GM23338 (cell line): ENCODE results near the gene FRAT1. TPM values are rescaled to one million over a fixed set of nuclear protein-coding genes. Genes with fewer than 3 reads are reported as not detected.

Experiments
- ATAC-seq: fragments of 200-7000 bp; cut with Tn5 transposase; 3 replicates; pipeline ENCODE4 v1.9.1; 2020
- DNase-seq: peaks from one replicate; pipeline ENCODE4 v3.0.0-alpha.2; 2015; ENCODE audit warnings: low spot score
- H2AFZ ChIP-seq: fragments of 200-600 bp; sonication (generic); 2 replicates; pipeline ENCODE4 v1.8.0; 2016; ENCODE audit warnings: antibody characterized with exemption, mild to moderate bottlenecking, moderate library complexity
- H3F3A ChIP-seq: fragments of 200-600 bp; sonication (generic); replicated peaks from 2 replicates; pipeline ENCODE4 v1.8.0; 2017; ENCODE audit warnings: antibody characterized with exemption, mixed run types, low read depth
- H3K27ac ChIP-seq: fragments of 200-600 bp; sonication (generic); 2 replicates; pipeline ENCODE4 v1.6.1; 2016; ENCODE audit warnings: low read depth
- H3K27me3 ChIP-seq: fragments of 200-600 bp; sonication (generic); 2 replicates; pipeline ENCODE4 v1.8.0; 2016; ENCODE audit warnings: mild to moderate bottlenecking, mixed run types, moderate library complexity; ENCODE audit not compliant: insufficient read depth
- H3K36me3 ChIP-seq: fragments of 200-600 bp; sonication (generic); 2 replicates; pipeline ENCODE4 v1.8.0; 2016; ENCODE audit warnings: mild to moderate bottlenecking; ENCODE audit not compliant: insufficient read depth
- H3K4me1 ChIP-seq: fragments of 200-600 bp; sonication (generic); 2 replicates; pipeline ENCODE4 v1.8.0; 2016; ENCODE audit warnings: mild to moderate bottlenecking, moderate library complexity; ENCODE audit not compliant: insufficient read depth
- H3K4me2 ChIP-seq: fragments of 200-600 bp; sonication (generic); 2 replicates; pipeline ENCODE4 v1.7.1; 2017; ENCODE audit warnings: mixed run types
- H3K4me3 ChIP-seq: fragments of 200-600 bp; sonication (generic); 2 replicates; pipeline ENCODE4 v1.6.1; 2016; ENCODE audit warnings: mixed run types
- H3K79me2 ChIP-seq: fragments of 200-600 bp; sonication (generic); replicated peaks from 2 replicates; pipeline ENCODE4 v1.8.0; 2017; ENCODE audit warnings: mild to moderate bottlenecking; ENCODE audit not compliant: insufficient read depth
- H3K9me2 ChIP-seq: fragments of 200-600 bp; sonication (generic); 2 replicates; pipeline ENCODE4 v1.8.0; 2017; ENCODE audit not compliant: insufficient read depth
- H4K20me1 ChIP-seq: fragments of 200-600 bp; sonication (generic); replicated peaks from 2 replicates; pipeline ENCODE4 v1.8.0; 2017; ENCODE audit warnings: mild to moderate bottlenecking; ENCODE audit not compliant: insufficient read depth
- H3K27ac Mint-ChIP-seq: 2 replicates; pipeline ENCODE4 v1.8.0; 2020; ENCODE audit warnings: inconsistent platforms, mild to moderate bottlenecking, moderate library complexity, mixed read lengths
- H3K27me3 Mint-ChIP-seq: 3 replicates; pipeline ENCODE4 v1.8.0; 2022; ENCODE audit warnings: low read depth, mild to moderate bottlenecking, moderate library complexity, mixed read lengths, inconsistent platforms; ENCODE audit not compliant: insufficient read depth, poor library complexity
- H3K36me3 Mint-ChIP-seq: 3 replicates; pipeline ENCODE4 v1.8.0; 2021; ENCODE audit warnings: low read depth, mild to moderate bottlenecking, inconsistent platforms, moderate library complexity, mixed read lengths
- H3K4me1 Mint-ChIP-seq: 3 replicates; pipeline ENCODE4 v1.8.0; 2020; ENCODE audit warnings: mild to moderate bottlenecking, inconsistent platforms, mixed read lengths
- H3K4me3 Mint-ChIP-seq: 3 replicates; pipeline ENCODE4 v1.8.0; 2021; ENCODE audit warnings: moderate library complexity, mild to moderate bottlenecking, inconsistent platforms, mixed read lengths
- H3K9me3 Mint-ChIP-seq: 3 replicates; pipeline ENCODE4 v1.8.0; 2020; ENCODE audit warnings: moderate library complexity, mild to moderate bottlenecking, inconsistent platforms, mixed read lengths
- CREB1 ChIP-seq: fragments of 250-450 bp; sonication (Bioruptor Pico); IDR thresholded peaks from 2 replicates; pipeline ENCODE4 v1.5.0; 2020; ENCODE audit warnings: low read depth, mild to moderate bottlenecking, moderate library complexity
- CTCF ChIP-seq, 2 experiments: fragments of 200-600 bp in 1 of 2; sonication (generic) in 1 of 2; conservative IDR thresholded peaks; 2 replicates each; pipeline versions ENCODE4 v1.5.1 to v1.6.1; 2016 to 2017; ENCODE audit warnings: antibody characterized with exemption in 2 of 2, low read depth in 2 of 2, mild to moderate bottlenecking in 2 of 2, moderate library complexity in 1 of 2
- EZH2 ChIP-seq: fragments of 200-600 bp; sonication (generic); IDR thresholded peaks from one replicate; pipeline ENCODE4 v1.8.0; 2017; ENCODE audit warnings: antibody characterized with exemption, mild to moderate bottlenecking, low read depth; ENCODE audit not compliant: unreplicated experiment
- EZH2phosphoT487 ChIP-seq: fragments of 200-600 bp; sonication (generic); IDR thresholded peaks from one replicate; pipeline ENCODE4 v1.8.1; 2018; ENCODE audit warnings: antibody characterized with exemption; ENCODE audit not compliant: unreplicated experiment
- NANOG ChIP-seq: IDR thresholded peaks from 2 replicates; pipeline ENCODE4 v1.6.1; 2016; ENCODE audit warnings: antibody characterized with exemption, borderline replicate concordance
- POLR2AphosphoS5 ChIP-seq: IDR thresholded peaks from 2 replicates; pipeline ENCODE4 v1.6.1; 2016; ENCODE audit warnings: antibody characterized with exemption, low read depth
- STAT1 ChIP-seq: IDR thresholded peaks from one replicate; pipeline ENCODE4 v1.6.1; 2016; ENCODE audit warnings: antibody characterized with exemption; ENCODE audit not compliant: unreplicated experiment
- ZNF114 ChIP-seq: fragments of 250-450 bp; sonication (Bioruptor Pico); IDR thresholded peaks from 2 replicates; pipeline ENCODE4 v1.5.0; 2020; ENCODE audit warnings: mild to moderate bottlenecking, moderate library complexity
- ZNF331 ChIP-seq: fragments of 250-450 bp; sonication (Bioruptor Pico); IDR thresholded peaks from 2 replicates; pipeline ENCODE4 v1.5.0; 2020; ENCODE audit warnings: low read depth, mild to moderate bottlenecking, moderate library complexity
- polyA plus RNA-seq: library from polyadenylated mRNA; unstranded; fragments of >200 nt; fragmentation: Nextera tagmentation; extraction: Ambion mirVana; gene quantifications from 2 replicates; pipeline ENCODE4 v1.2.1, GENCODE V29; 2016
- total RNA-seq: library from RNA; depleted of rRNA; stranded (reverse); fragments of >200 nt; shearing (Covaris generic); gene quantifications from 2 replicates; pipeline ENCODE4 v1.2.3, GENCODE V29; 2014
- TF ChIP-seq, protein P1 (sequence below): IDR thresholded peaks from one replicate; pipeline ENCODE4 v1.6.1; 2018; ENCODE audit warnings: antibody characterized with exemption; ENCODE audit not compliant: unreplicated experiment

The FRAT1 gene
- total and polyA plus RNA-seq, 2 experiments from 2014 or later: 1.4 to 8.5 TPM

- TF ChIP-seq, protein P1, sequence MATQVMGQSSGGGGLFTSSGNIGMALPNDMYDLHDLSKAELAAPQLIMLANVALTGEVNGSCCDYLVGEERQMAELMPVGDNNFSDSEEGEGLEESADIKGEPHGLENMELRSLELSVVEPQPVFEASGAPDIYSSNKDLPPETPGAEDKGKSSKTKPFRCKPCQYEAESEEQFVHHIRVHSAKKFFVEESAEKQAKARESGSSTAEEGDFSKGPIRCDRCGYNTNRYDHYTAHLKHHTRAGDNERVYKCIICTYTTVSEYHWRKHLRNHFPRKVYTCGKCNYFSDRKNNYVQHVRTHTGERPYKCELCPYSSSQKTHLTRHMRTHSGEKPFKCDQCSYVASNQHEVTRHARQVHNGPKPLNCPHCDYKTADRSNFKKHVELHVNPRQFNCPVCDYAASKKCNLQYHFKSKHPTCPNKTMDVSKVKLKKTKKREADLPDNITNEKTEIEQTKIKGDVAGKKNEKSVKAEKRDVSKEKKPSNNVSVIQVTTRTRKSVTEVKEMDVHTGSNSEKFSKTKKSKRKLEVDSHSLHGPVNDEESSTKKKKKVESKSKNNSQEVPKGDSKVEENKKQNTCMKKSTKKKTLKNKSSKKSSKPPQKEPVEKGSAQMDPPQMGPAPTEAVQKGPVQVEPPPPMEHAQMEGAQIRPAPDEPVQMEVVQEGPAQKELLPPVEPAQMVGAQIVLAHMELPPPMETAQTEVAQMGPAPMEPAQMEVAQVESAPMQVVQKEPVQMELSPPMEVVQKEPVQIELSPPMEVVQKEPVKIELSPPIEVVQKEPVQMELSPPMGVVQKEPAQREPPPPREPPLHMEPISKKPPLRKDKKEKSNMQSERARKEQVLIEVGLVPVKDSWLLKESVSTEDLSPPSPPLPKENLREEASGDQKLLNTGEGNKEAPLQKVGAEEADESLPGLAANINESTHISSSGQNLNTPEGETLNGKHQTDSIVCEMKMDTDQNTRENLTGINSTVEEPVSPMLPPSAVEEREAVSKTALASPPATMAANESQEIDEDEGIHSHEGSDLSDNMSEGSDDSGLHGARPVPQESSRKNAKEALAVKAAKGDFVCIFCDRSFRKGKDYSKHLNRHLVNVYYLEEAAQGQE: no peak
- no peak for TF ChIP-seq EZH2phosphoT487
- TF ChIP-seq NANOG: no peak
- TF ChIP-seq STAT1: no peak
- no peak for TF ChIP-seq ZNF331
- TF ChIP-seq EZH2: no peak
Observed at GRCh38 chr10:97297556-97298222, 21.4 kb upstream of the FRAT1 start (continued).

GRCh38 chr10:97298223-97298571, 20.9 kb upstream of the FRAT1 start:
- Histone ChIP-seq H3K4me3 (no peak overlapping the region), H3K4me2 (no peak overlapping the region), H3K9me2 (no peaks in the 10 kb centered on the region), H3K27ac (no peak overlapping the region), H3F3A (peaks cover 7% of the 10 kb centered on the region), H3K4me1 (no peaks in the 10 kb centered on the region), H3K79me2 (no peaks in the 10 kb centered on the region), H3K27me3 (no peaks in the 10 kb centered on the region), H3K36me3 (no peaks in the 10 kb centered on the region), H4K20me1 (no peaks in the 10 kb centered on the region), H2AFZ (peak overlapping the region; percentile 72)
- ATAC-seq: no peak
- Mint-ChIP-seq H3K4me3 (no peak overlapping the region), H3K4me1 (no peaks in the 10 kb centered on the region), H3K27me3 (peaks cover 3% of the 10 kb centered on the region), H3K9me3 (no peaks in the 10 kb centered on the region), H3K36me3 (no peaks in the 10 kb centered on the region), H3K27ac (no peak overlapping the region)
- no peak for TF ChIP-seq ZNF114
- TF ChIP-seq CTCF (conservative IDR thresholded peaks at IDR 0.05; ENCODE audit: low read depth in 2 of 2): no peak
- no peak for TF ChIP-seq NANOG
- TF ChIP-seq CREB1 (CRISPR knock-in tag): no peak
- DNase-seq: no peak

DNA sequence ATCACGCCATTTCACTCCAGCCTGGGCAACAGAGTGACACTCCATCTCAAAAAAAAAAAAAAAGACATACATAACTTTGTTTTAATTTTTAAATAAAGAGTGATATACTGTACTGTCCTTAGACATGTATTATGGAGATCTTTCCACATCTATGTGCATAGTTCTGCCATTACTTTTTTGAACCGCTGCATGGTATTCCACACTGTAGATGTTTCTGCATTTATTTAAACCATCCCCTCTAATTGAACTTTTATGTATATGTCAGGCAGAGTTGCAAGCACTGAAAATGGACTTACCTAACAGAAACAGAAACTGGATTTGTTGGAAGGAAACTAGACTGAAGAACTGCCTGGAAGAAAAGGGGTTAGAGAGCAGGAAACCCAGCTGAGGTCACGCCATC, 18.1 kb upstream of the FRAT1 start:
- no peak overlapping the region for H3K27ac ChIP-seq
- H3K36me3 ChIP-seq: no peaks in the 10 kb centered on the region
- no peaks in the 10 kb centered on the region for H3K27me3 ChIP-seq
- no peaks in the 10 kb centered on the region for H3K79me2 ChIP-seq
- H4K20me1 ChIP-seq: no peaks in the 10 kb centered on the region
- peaks cover 3% of the 10 kb centered on the region for H3K27me3 Mint-ChIP-seq
- H3K4me3 Mint-ChIP-seq: no peak overlapping the region
- TF ChIP-seq POLR2AphosphoS5 (no peak), NANOG (no peak)
- no peaks in the 10 kb centered on the region for H3K9me3 Mint-ChIP-seq
- DNase-seq: no peak
- H3K27ac Mint-ChIP-seq: no peak overlapping the region
- H3K4me1 Mint-ChIP-seq: no peaks in the 10 kb centered on the region
- ATAC-seq: no peak
- H3K4me2 ChIP-seq: no peak overlapping the region
- no peaks in the 10 kb centered on the region for H3K4me1 ChIP-seq
- no peak overlapping the region for H3K4me3 ChIP-seq
- no peaks in the 10 kb centered on the region for H3K9me2 ChIP-seq
- no peaks in the 10 kb centered on the region for H3K36me3 Mint-ChIP-seq
- no peak overlapping the region for H2AFZ ChIP-seq
- 0 out of 2 replicates have a peak, but pooled peaks cover 3% of the 10 kb centered on the region for H3F3A ChIP-seq
